GM12891 (cell line): Measurements from ENCODE around the gene ADK.
"Not testable (repeated sequence)": the region's sequence is repeated elsewhere in the genome, so short reads cannot be mapped to it uniquely, and the experiment has no call there.

Source experiments
- DNase-seq: peaks from one replicate; pipeline ENCODE4 v3.0.0; 2011; ENCODE audit warnings: low spot score; ENCODE audit not compliant: insufficient read length
- FAIRE-seq: peaks from 2 replicates; lab custom pipeline; 2011; peaks lifted over from hg19 to GRCh38; lab: Jason Lieb, UNC
- PAX5 ChIP-seq: IDR thresholded peaks from 2 replicates; pipeline ENCODE4 v1.6.1; 2011; ENCODE audit warnings: low read length, moderate library complexity, mild to moderate bottlenecking; ENCODE audit not compliant: insufficient read depth, severe bottlenecking
- POLR2A ChIP-seq: IDR thresholded peaks from 2 replicates; pipeline ENCODE4 v1.6.1; 2011; ENCODE audit warnings: low read depth, low read length, control low read depth
- POLR2AphosphoS5 ChIP-seq: IDR thresholded peaks from 2 replicates; pipeline ENCODE4 v1.6.1; 2011; ENCODE audit warnings: low read depth, low read length, control low read depth
- POU2F2 ChIP-seq: IDR thresholded peaks from 2 replicates; pipeline ENCODE4 v1.6.1; 2011; ENCODE audit warnings: low read depth, mild to moderate bottlenecking, control low read depth, low read length, moderate library complexity
- SPI1 ChIP-seq: IDR thresholded peaks from 2 replicates; pipeline ENCODE4 v1.6.1; 2011; ENCODE audit warnings: low read depth, low read length, control low read depth
- TAF1 ChIP-seq: IDR thresholded peaks from 2 replicates; pipeline ENCODE4 v1.6.1; 2011; ENCODE audit warnings: low read depth, low read length, control low read depth

ADK gene

GRCh38 chr10:74543276-74543675, 392.3 kb downstream of the ADK start:
- DNase-seq (no peak), FAIRE-seq (no peak)
- TF ChIP-seq SPI1 (no peak), POU2F2 (no peak), TAF1 (no peak), POLR2A (no peak), PAX5 (no peak), POLR2AphosphoS5 (no peak)

GRCh38 chr10:74544106-74544505, 393.1 kb downstream of the ADK start:
- no peak for TF ChIP-seq POLR2A
- TF ChIP-seq SPI1: no peak
- no peak for TF ChIP-seq POU2F2
- no peak for TF ChIP-seq TAF1
- no peak for TF ChIP-seq PAX5
- no peak for TF ChIP-seq POLR2AphosphoS5
- no peak for FAIRE-seq
- no peak for DNase-seq

- no peak for FAIRE-seq
- no peak for DNase-seq
- no peak for TF ChIP-seq POU2F2
- no peak for TF ChIP-seq SPI1
Observed at GRCh38 chr10:74548676-74549075, 397.7 kb downstream of the ADK start.

- DNase-seq (no peak), FAIRE-seq (no peak)
- TF ChIP-seq TAF1: no peak
- TF ChIP-seq PAX5: no peak
- TF ChIP-seq POLR2AphosphoS5: no peak
- no peak for TF ChIP-seq POU2F2
- TF ChIP-seq POLR2A: no peak
- TF ChIP-seq SPI1: no peak
Observed at GRCh38 chr10:74556072-74556705, 405.2 kb downstream of the ADK start.

GRCh38 chr10:74557098-74557497, 406.1 kb downstream of the ADK start:
- DNase-seq (no peak), FAIRE-seq (no peak)
- TF ChIP-seq POU2F2 (no peak), TAF1 (no peak), SPI1 (no peak), POLR2A (no peak), PAX5 (no peak), POLR2AphosphoS5 (no peak)

- FAIRE-seq (no peak), DNase-seq (no peak)
- TF ChIP-seq POLR2AphosphoS5: no peak
- TF ChIP-seq POU2F2: no peak
- no peak for TF ChIP-seq PAX5
- no peak for TF ChIP-seq TAF1
- no peak for TF ChIP-seq SPI1
- TF ChIP-seq POLR2A: no peak
Observed at GRCh38 chr10:74558403-74558802, 407.4 kb downstream of the ADK start.

GRCh38 chr10:74558897-74559296, 407.9 kb downstream of the ADK start:
- DNase-seq: no peak
- FAIRE-seq: no peak
- TF ChIP-seq POLR2AphosphoS5: no peak
- no peak for TF ChIP-seq POLR2A
- TF ChIP-seq POU2F2: no peak
- TF ChIP-seq TAF1: no peak
- no peak for TF ChIP-seq SPI1
- no peak for TF ChIP-seq PAX5

- not testable (repeated sequence) for FAIRE-seq
Observed at GRCh38 chr10:74568896-74569295, 417.9 kb downstream of the ADK start.

GRCh38 chr10:74573497-74573896, 422.5 kb downstream of the ADK start:
- not testable (repeated sequence) for DNase-seq, FAIRE-seq

More at GRCh38 chr10:74568896-74569295, 417.9 kb downstream of the ADK start:
- not testable (repeated sequence) for DNase-seq

GRCh38 chr10:74575191-74575720, 424.2 kb downstream of the ADK start:
- no peak for DNase-seq

More at GRCh38 chr10:74575191-74575720, 424.2 kb downstream of the ADK start:
- no peak for TF ChIP-seq POLR2AphosphoS5
- no peak for TF ChIP-seq TAF1
- TF ChIP-seq POLR2A: no peak
- no peak for TF ChIP-seq PAX5
- TF ChIP-seq SPI1: no peak
- no peak for TF ChIP-seq POU2F2
- FAIRE-seq: no peak
